H1 (cell line): ENCODE measurements around the gene SLC24A4. TPM values are rescaled to one million over a fixed set of nuclear protein-coding genes. Genes with fewer than 3 reads are reported as not detected.

Experiments
- BCL11A ChIP-seq, 2 experiments: IDR thresholded peaks; one replicate each; pipeline ENCODE4 v1.6.1; 2011; ENCODE audit warnings: low read depth in 2 of 2, low read length in 2 of 2, mild to moderate bottlenecking in 2 of 2
- CHD1 ChIP-seq: IDR thresholded peaks from 2 replicates; pipeline ENCODE4 v1.6.1; 2012; ENCODE audit warnings: low read depth, low read length, improper control_type of control experiment
- CHD7 ChIP-seq: fragments of 300-600 bp; sonication (generic); IDR thresholded peaks from 2 replicates; pipeline ENCODE4 v1.7.1; 2012; ENCODE audit warnings: low read length, moderate library complexity, mild to moderate bottlenecking, inconsistent platforms; ENCODE audit not compliant: insufficient replicate concordance
- RBBP5 ChIP-seq: IDR thresholded peaks from 2 replicates; pipeline ENCODE4 v1.7.1; 2012; ENCODE audit warnings: low read depth, mild to moderate bottlenecking, inconsistent platforms, low read length, moderate library complexity, borderline replicate concordance
- polyA plus RNA-seq, 7 experiments: library from polyadenylated mRNA; depleted of rRNA in 3 of 7; stranded (reverse) in 5 of 7; unstranded in 2 of 7; fragments of >200 nt in 5 of 7; fragments of 200-250 nt in 2 of 7; gene quantifications; 1 replicate in 5 of 7; 2 replicates in 1 of 7; 4 replicates in 1 of 7; pipeline versions ENCODE4 v1.2.1 to v1.2.3, GENCODE V29; 2011 to 2013; ENCODE audit warnings: missing spikeins in 2 of 7, mixed read lengths in 2 of 7
- total RNA-seq: library from RNA; stranded (reverse); fragmentation: NEBNext Ultra II Directional; extraction: Animal tissue kit (Norgen Biotek cat#: 25700); gene quantifications from 2 replicates; pipeline ENCODE4 v1.2.1, GENCODE V29; 2021

SLC24A4 gene
- total and polyA plus RNA-seq, 2 of the 8 experiments (the other 6 are each of a cell fraction or from before 2014, with no cell fraction given) = 0.27 to 0.89 TPM

GRCh38 chr14:92387578-92387977 lies 64.6 kb downstream of the SLC24A4 start (continued):
- TF ChIP-seq CHD7 (no peak), CHD1 (no peak), BCL11A (IDR thresholded peaks at IDR 0.05; ENCODE audit: low read depth in 2 of 2, low read length in 2 of 2) (no peak), RBBP5 (no peak)
- TF ChIP-seq, all 59 proteins: peak for 0
